Glutamatergic neuron (in vitro differentiated cells): ENCODE measurements around the gene GOLGA6L22. TPM values are rescaled to one million over a fixed set of nuclear protein-coding genes. Genes with fewer than 3 reads are reported as not detected.
A peak's percentile ranks its signal among the peaks of the same experiment; 100 is the strongest.
"Not testable (repeated sequence)": the region's sequence is repeated elsewhere in the genome, so short reads cannot be mapped to it uniquely, and the experiment has no call there.

Experiments
- DNase-seq: peaks from one replicate; pipeline ENCODE4 v3.0.0; 2022
- H3K27ac Mint-ChIP-seq: one replicate; pipeline ENCODE4 v1.8.0; 2020; ENCODE audit warnings: mild to moderate bottlenecking, mixed read lengths, inconsistent platforms; ENCODE audit not compliant: unreplicated experiment
- H3K27me3 Mint-ChIP-seq: one replicate; pipeline ENCODE4 v1.8.0; 2020; ENCODE audit warnings: mild to moderate bottlenecking, moderate library complexity, mixed read lengths, inconsistent platforms; ENCODE audit not compliant: unreplicated experiment
- H3K36me3 Mint-ChIP-seq: one replicate; pipeline ENCODE4 v1.8.0; 2020; ENCODE audit warnings: mild to moderate bottlenecking, mixed read lengths, inconsistent platforms; ENCODE audit not compliant: unreplicated experiment
- H3K4me1 Mint-ChIP-seq: one replicate; pipeline ENCODE4 v1.8.0; 2020; ENCODE audit warnings: mild to moderate bottlenecking, low read depth, mixed read lengths, inconsistent platforms; ENCODE audit not compliant: unreplicated experiment
- H3K4me3 Mint-ChIP-seq: one replicate; pipeline ENCODE4 v1.8.0; 2020; ENCODE audit warnings: mild to moderate bottlenecking, mixed read lengths, inconsistent platforms; ENCODE audit not compliant: unreplicated experiment
- H3K9me3 Mint-ChIP-seq: one replicate; pipeline ENCODE4 v1.8.0; 2020; ENCODE audit warnings: mild to moderate bottlenecking, moderate library complexity, mixed read lengths, inconsistent platforms; ENCODE audit not compliant: unreplicated experiment
- long read RNA-seq: library from polyadenylated mRNA; unstranded; transcript quantifications from one replicate; pipeline ENCODE4 v2.0.0, GENCODE V29; 2020; ENCODE audit not compliant: unreplicated experiment
- total RNA-seq: library from RNA; stranded (reverse); fragmentation: NEBNext Ultra II Directional; extraction: Animal tissue kit (Norgen Biotek cat#: 25700); gene quantifications from one replicate; pipeline ENCODE4 v1.2.1, GENCODE V29; 2021; ENCODE audit not compliant: unreplicated experiment

The GOLGA6L22 gene
- not detected for total RNA-seq
- long read RNA-seq, result 0 reads

GRCh38 chr15:22458603-22459002 is at the start of gene GOLGA6L22:
TSS of gene GOLGA6L22 (plus strand) at chr15:22458903. CDS start at chr15:22458994, 91 bp downstream.
- H3K4me1 Mint-ChIP-seq, H3K27me3 Mint-ChIP-seq, H3K9me3 Mint-ChIP-seq, H3K4me3 Mint-ChIP-seq, H3K36me3 Mint-ChIP-seq, DNase-seq, H3K27ac Mint-ChIP-seq: not testable (repeated sequence)

- not testable (repeated sequence) for H3K36me3 Mint-ChIP-seq, DNase-seq, H3K4me3 Mint-ChIP-seq, H3K27ac Mint-ChIP-seq, H3K4me1 Mint-ChIP-seq, H3K9me3 Mint-ChIP-seq, H3K27me3 Mint-ChIP-seq
These were observed 41.4 kb upstream of the GOLGA6L22 start for GRCh38 chr15:22417288-22417687.

- not testable (repeated sequence) for H3K27me3 Mint-ChIP-seq, DNase-seq, H3K27ac Mint-ChIP-seq, H3K9me3 Mint-ChIP-seq, H3K4me3 Mint-ChIP-seq, H3K36me3 Mint-ChIP-seq, H3K4me1 Mint-ChIP-seq
These were observed 40.9 kb upstream of the GOLGA6L22 start for GRCh38 chr15:22417795-22418194.

GRCh38 chr15:22418212-22418611 is 40.5 kb upstream of the GOLGA6L22 start:
- not testable (repeated sequence) for H3K27me3 Mint-ChIP-seq, H3K27ac Mint-ChIP-seq, DNase-seq, H3K4me1 Mint-ChIP-seq, H3K4me3 Mint-ChIP-seq, H3K9me3 Mint-ChIP-seq, H3K36me3 Mint-ChIP-seq

GRCh38 chr15:22418666-22419065 is 40.0 kb upstream of the GOLGA6L22 start:
- not testable (repeated sequence) for H3K4me1 Mint-ChIP-seq, H3K4me3 Mint-ChIP-seq, H3K27ac Mint-ChIP-seq, DNase-seq, H3K27me3 Mint-ChIP-seq, H3K9me3 Mint-ChIP-seq, H3K36me3 Mint-ChIP-seq

- not testable (repeated sequence) for H3K4me1 Mint-ChIP-seq, DNase-seq, H3K4me3 Mint-ChIP-seq, H3K36me3 Mint-ChIP-seq, H3K27ac Mint-ChIP-seq, H3K9me3 Mint-ChIP-seq, H3K27me3 Mint-ChIP-seq
These were observed 38.4 kb upstream of the GOLGA6L22 start for GRCh38 chr15:22420340-22420739.

- H3K9me3 Mint-ChIP-seq, H3K27ac Mint-ChIP-seq, H3K4me3 Mint-ChIP-seq, H3K27me3 Mint-ChIP-seq, H3K36me3 Mint-ChIP-seq, H3K4me1 Mint-ChIP-seq: not testable (repeated sequence)
- DNase-seq, result peak; percentile 13
These were observed 29.3 kb upstream of the GOLGA6L22 start for GRCh38 chr15:22429426-22429825.

GRCh38 chr15:22431687-22432086 is 27.0 kb upstream of the GOLGA6L22 start:
- H3K27me3 Mint-ChIP-seq, DNase-seq, H3K4me1 Mint-ChIP-seq, H3K4me3 Mint-ChIP-seq, H3K27ac Mint-ChIP-seq, H3K36me3 Mint-ChIP-seq, H3K9me3 Mint-ChIP-seq: not testable (repeated sequence)

- not testable (repeated sequence) for H3K27me3 Mint-ChIP-seq, H3K27ac Mint-ChIP-seq, H3K4me1 Mint-ChIP-seq, H3K9me3 Mint-ChIP-seq, H3K36me3 Mint-ChIP-seq
- H3K4me3 Mint-ChIP-seq, result peak overlapping the region; percentile 67
- peak; percentile 77 for DNase-seq
These were observed 35.9 kb downstream of the GOLGA6L22 start for GRCh38 chr15:22494490-22495113.

- H3K27ac Mint-ChIP-seq, H3K27me3 Mint-ChIP-seq, DNase-seq, H3K9me3 Mint-ChIP-seq, H3K4me1 Mint-ChIP-seq, H3K4me3 Mint-ChIP-seq, H3K36me3 Mint-ChIP-seq: not testable (repeated sequence)
These were observed 38.5 kb downstream of the GOLGA6L22 start for GRCh38 chr15:22497200-22497599.

- H3K27ac Mint-ChIP-seq, H3K4me3 Mint-ChIP-seq: not testable (repeated sequence)
These were observed 39.7 kb downstream of the GOLGA6L22 start for GRCh38 chr15:22498220-22498925.

GRCh38 chr15:22502272-22502671 is 43.6 kb downstream of the GOLGA6L22 start:
- H3K27me3 Mint-ChIP-seq, H3K4me3 Mint-ChIP-seq, H3K4me1 Mint-ChIP-seq, H3K27ac Mint-ChIP-seq, DNase-seq, H3K9me3 Mint-ChIP-seq, H3K36me3 Mint-ChIP-seq: not testable (repeated sequence)

More at GRCh38 chr15:22498220-22498925, 39.7 kb downstream of the GOLGA6L22 start:
- H3K27me3 Mint-ChIP-seq, H3K4me1 Mint-ChIP-seq, H3K36me3 Mint-ChIP-seq, DNase-seq, H3K9me3 Mint-ChIP-seq: not testable (repeated sequence)
